ENCODE measurements around the gene HDAC7. TPM values are rescaled to one million over a fixed set of nuclear protein-coding genes. Genes with fewer than 3 reads are reported as not detected.

Gene HDAC7
- total RNA-seq, 1 donor from 2014 or later: 67.9 TPM

GRCh38 chr12:47787596-47788319 is 31.9 kb downstream of the HDAC7 start:
- peaks cover 2% of the 10 kb centered on the region for H3K4me1 Mint-ChIP-seq (ENCODE audit: low read depth, unreplicated experiment)
- no peak overlapping the region for H3K4me3 Mint-ChIP-seq (ENCODE audit: unreplicated experiment)
- H3K27ac Mint-ChIP-seq (ENCODE audit: unreplicated experiment): no peak overlapping the region
- no peak for TF ChIP-seq CTCF (IDR thresholded peaks at IDR 0.05; ENCODE audit: partially characterized antibody, unreplicated experiment)
- H3K9me3 Mint-ChIP-seq (ENCODE audit: unreplicated experiment): peaks cover 2% of the 10 kb centered on the region
- DNase-seq: no peak
- H3K36me3 Mint-ChIP-seq (ENCODE audit: unreplicated experiment): no peaks in the 10 kb centered on the region
- H3K27me3 Mint-ChIP-seq (ENCODE audit: unreplicated experiment): peaks cover 3% of the 10 kb centered on the region

GRCh38 chr12:47786662-47787280 is 32.9 kb downstream of the HDAC7 start:
- H3K27ac Mint-ChIP-seq (ENCODE audit: unreplicated experiment): no peak overlapping the region
- H3K36me3 Mint-ChIP-seq (ENCODE audit: unreplicated experiment): no peaks in the 10 kb centered on the region
- H3K4me3 Mint-ChIP-seq (ENCODE audit: unreplicated experiment): no peak overlapping the region
- no peak for TF ChIP-seq CTCF (IDR thresholded peaks at IDR 0.05; ENCODE audit: partially characterized antibody, unreplicated experiment)
- peaks cover 2% of the 10 kb centered on the region for H3K4me1 Mint-ChIP-seq (ENCODE audit: low read depth, unreplicated experiment)
- no peaks in the 10 kb centered on the region for H3K9me3 Mint-ChIP-seq (ENCODE audit: unreplicated experiment)
- peaks cover 3% of the 10 kb centered on the region for H3K27me3 Mint-ChIP-seq (ENCODE audit: unreplicated experiment)
- no peak for DNase-seq

GRCh38 chr12:47785887-47786661 is 33.6 kb downstream of the HDAC7 start:
- Mint-ChIP-seq H3K4me3 (ENCODE audit: unreplicated experiment) (no peak overlapping the region), H3K36me3 (ENCODE audit: unreplicated experiment) (no peaks in the 10 kb centered on the region), H3K9me3 (ENCODE audit: unreplicated experiment) (peaks cover 4% of the 10 kb centered on the region), H3K4me1 (ENCODE audit: low read depth, unreplicated experiment) (peaks cover 2% of the 10 kb centered on the region), H3K27me3 (ENCODE audit: unreplicated experiment) (peaks cover 5% of the 10 kb centered on the region), H3K27ac (ENCODE audit: unreplicated experiment) (no peak overlapping the region)
- no peak for DNase-seq
- no peak for TF ChIP-seq CTCF (IDR thresholded peaks at IDR 0.05; ENCODE audit: partially characterized antibody, unreplicated experiment)

GRCh38 chr12:47785036-47785886 is 34.4 kb downstream of the HDAC7 start:
- Mint-ChIP-seq H3K4me1 (ENCODE audit: low read depth, unreplicated experiment) (peaks cover 2% of the 10 kb centered on the region), H3K27ac (ENCODE audit: unreplicated experiment) (no peak overlapping the region), H3K9me3 (ENCODE audit: unreplicated experiment) (peaks cover 6% of the 10 kb centered on the region), H3K27me3 (ENCODE audit: unreplicated experiment) (peaks cover 5% of the 10 kb centered on the region), H3K36me3 (ENCODE audit: unreplicated experiment) (no peaks in the 10 kb centered on the region), H3K4me3 (ENCODE audit: unreplicated experiment) (no peak overlapping the region)
- DNase-seq: no peak
- TF ChIP-seq CTCF (IDR thresholded peaks at IDR 0.05; ENCODE audit: partially characterized antibody, unreplicated experiment): no peak

All from glutamatergic neuron (in vitro differentiated cells).